ENCODE results near the gene MYH7.

Gene MYH7

GRCh38 chr14:23414906-23415820 is 20.3 kb downstream of the MYH7 start:
- ChIA-PET POLR2A (no interaction called here), CTCF (no interaction called here)
- no peak for TF ChIP-seq ZBTB10 (tag by site-specific recombination; IDR thresholded peaks at IDR 0.05)
- no peak for TF ChIP-seq ZBTB44 (tag by site-specific recombination; IDR thresholded peaks at IDR 0.05)
- TF ChIP-seq ZNF792 (tag by site-specific recombination; IDR thresholded peaks at IDR 0.05): no peak
- TF ChIP-seq ZNF704 (tag by site-specific recombination; IDR thresholded peaks at IDR 0.05): no peak
- TF ChIP-seq ZNF416 (tag by site-specific recombination; IDR thresholded peaks at IDR 0.05): no peak
- no peak for TF ChIP-seq ZNF433 (tag by site-specific recombination; IDR thresholded peaks at IDR 0.05; ENCODE audit: low read depth)
- TF ChIP-seq ZSCAN5A (tag by site-specific recombination; IDR thresholded peaks at IDR 0.05): no peak
- no peak for TF ChIP-seq ZNF16 (tag by site-specific recombination; IDR thresholded peaks at IDR 0.05; ENCODE audit: low read depth)
- TF ChIP-seq CTCF (tag by site-specific recombination; IDR thresholded peaks at IDR 0.05): no peak
- no peak for TF ChIP-seq ZNF174 (tag by site-specific recombination; IDR thresholded peaks at IDR 0.05)
- Histone ChIP-seq H3K27ac (ENCODE audit: extremely low read depth, low read depth, low read length) (no peak overlapping the region), H3K36me3 (ENCODE audit: control insufficient read depth in 2 of 2, insufficient read depth in 1 of 2, low read length in 2 of 2) (no peaks in the 10 kb centered on the region), H3K4me1 (ENCODE audit: control insufficient read depth, insufficient read depth, low read length) (no peaks in the 10 kb centered on the region), H3K9me3 (ENCODE audit: control insufficient read depth, insufficient read depth, low read depth, low read length) (no peaks in the 10 kb centered on the region), H3K4me3 (ENCODE audit: low read depth, low read length) (no peak overlapping the region)

GRCh38 chr14:23414254-23414653 is 21.2 kb downstream of the MYH7 start:
- ChIA-PET CTCF (no interaction called here), POLR2A (no interaction called here)
- H3K4me3 ChIP-seq (ENCODE audit: low read depth, low read length): no peak overlapping the region
- no peaks in the 10 kb centered on the region for H3K36me3 ChIP-seq (ENCODE audit: control insufficient read depth in 2 of 2, insufficient read depth in 1 of 2, low read length in 2 of 2)
- no peak overlapping the region for H3K27ac ChIP-seq (ENCODE audit: extremely low read depth, low read depth, low read length)
- no peaks in the 10 kb centered on the region for H3K4me1 ChIP-seq (ENCODE audit: control insufficient read depth, insufficient read depth, low read length)
- no peaks in the 10 kb centered on the region for H3K9me3 ChIP-seq (ENCODE audit: control insufficient read depth, insufficient read depth, low read depth, low read length)
- no peak for TF ChIP-seq YY2 (tag by site-specific recombination; IDR thresholded peaks at IDR 0.05)
- no peak for TF ChIP-seq BCL11B (tag by site-specific recombination; IDR thresholded peaks at IDR 0.05; ENCODE audit: low read depth)
- TF ChIP-seq SP7 (tag by site-specific recombination; IDR thresholded peaks at IDR 0.05): no peak
- no peak for TF ChIP-seq ZNF704 (tag by site-specific recombination; IDR thresholded peaks at IDR 0.05)
- no peak for TF ChIP-seq ZBTB1 (tag by site-specific recombination; IDR thresholded peaks at IDR 0.05)
- no peak for TF ChIP-seq ZNF518A (tag by site-specific recombination; conservative IDR thresholded peaks at IDR 0.05; ENCODE audit: low read depth)
- TF ChIP-seq ZNF202 (tag by site-specific recombination; IDR thresholded peaks at IDR 0.05; ENCODE audit: borderline replicate concordance): no peak
- TF ChIP-seq TCF7L2 (IDR thresholded peaks at IDR 0.05; ENCODE audit: borderline replicate concordance, low read depth, low read length): no peak

All from HEK293 (cell line).